NCI-H2107 (cell line): ENCODE data around the gene FER1L5.

Experiments used
- DNase-seq: peaks from one replicate; lab custom pipeline; 2025; lab: John Stamatoyannopoulos, UW

FER1L5 gene

DNA sequence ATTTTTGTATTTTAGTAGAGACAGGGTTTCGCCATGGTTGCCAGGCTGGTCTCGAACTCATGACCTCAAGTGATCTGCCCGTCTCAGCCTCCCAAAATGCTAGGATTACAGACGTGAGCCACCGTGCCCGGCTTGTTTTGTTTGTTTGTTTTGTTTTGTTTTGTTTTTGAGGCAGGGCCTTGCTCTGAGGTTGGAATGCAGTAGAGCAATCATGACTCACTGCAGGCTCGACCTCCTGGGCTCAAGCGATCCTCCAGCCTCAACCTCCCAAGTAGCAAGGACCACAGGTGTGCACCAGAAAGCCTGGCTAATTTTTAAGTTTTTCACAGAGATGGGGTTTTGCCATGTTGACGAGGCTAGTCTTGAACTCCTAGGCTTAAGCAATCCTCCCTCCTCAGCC lies 109.2 kb downstream of the FER1L5 start:
- DNase-seq = no peak

- DNase-seq = no peak
These were observed 111.2 kb downstream of the FER1L5 start for GRCh38 chr2:96753661-96754282.

- no peak for DNase-seq
These were observed 111.8 kb downstream of the FER1L5 start for GRCh38 chr2:96754317-96754716.
